Brain microvascular endothelial cell (primary cell): Measurements from ENCODE around the gene DBF4.

Experiments used
- DNase-seq: peaks from one replicate; pipeline ENCODE4 v3.0.0-alpha.2; 2020
- H3K27ac ChIP-seq: fragments of 250-450 bp; sonication (Bioruptor Pico); 2 replicates; pipeline ENCODE4 v1.5.1; 2020; ENCODE audit warnings: mild to moderate bottlenecking, moderate library complexity
- H3K27me3 ChIP-seq: fragments of 250-450 bp; sonication (Bioruptor Pico); replicated peaks from 2 replicates; pipeline ENCODE4 v1.5.1; 2020; ENCODE audit warnings: mild to moderate bottlenecking
- H3K36me3 ChIP-seq: fragments of 250-450 bp; sonication (Bioruptor Pico); replicated peaks from 2 replicates; pipeline ENCODE4 v1.5.1; 2020; ENCODE audit warnings: mild to moderate bottlenecking
- H3K4me3 ChIP-seq: 2 replicates; pipeline ENCODE4 v1.5.1; 2011; ENCODE audit warnings: low read depth, mild to moderate bottlenecking, control low read depth, low read length, moderate library complexity
- in situ Hi-C: cut with HindIII; loops from 2 replicates; pipeline ENCODE4 v1.10.0; 2017; ENCODE audit warnings: low sequenced_read_pairs, low pct_ligation_motif_present
- TF ChIP-seq, protein P1 (sequence below): IDR thresholded peaks from 2 replicates; pipeline ENCODE4 v1.5.1; 2011; ENCODE audit warnings: low read depth, mild to moderate bottlenecking, moderate library complexity, low read length, control low read depth, inconsistent platforms; ENCODE audit errors: missing control alignments

DBF4 gene

DNA sequence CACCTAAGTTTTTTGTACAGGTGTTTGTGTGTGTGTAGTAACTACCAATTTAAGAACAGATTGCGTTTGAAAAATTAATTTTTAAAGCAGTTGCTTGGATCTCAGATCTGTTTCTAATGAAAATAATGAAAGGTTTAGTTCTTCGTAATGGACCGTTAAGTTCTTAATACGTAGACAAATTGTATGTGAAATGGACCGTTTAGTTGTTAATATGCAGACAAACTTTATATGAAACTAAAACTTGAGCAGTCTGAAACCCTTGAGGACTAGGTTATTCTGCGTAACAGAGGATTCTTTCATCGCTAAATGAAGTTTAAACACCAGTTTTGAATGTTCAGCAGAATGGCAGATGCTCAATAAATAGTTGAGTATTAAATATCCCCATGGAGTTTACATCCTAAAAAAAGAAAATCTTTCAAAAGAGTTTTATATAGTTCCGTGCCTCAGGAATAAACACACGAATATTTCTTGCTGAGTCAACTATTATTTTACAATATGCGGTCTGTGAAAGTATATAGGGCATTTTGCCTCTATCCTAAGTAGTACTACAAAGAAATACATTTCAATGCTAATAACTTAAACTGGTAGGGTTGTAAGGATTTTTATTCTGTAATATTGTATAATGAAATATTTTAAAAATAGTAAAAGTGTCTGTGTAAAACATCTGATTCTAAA, 1.2 kb downstream of the DBF4 start:
- Histone ChIP-seq H3K27me3 (no peaks in the 10 kb centered on the region), H3K36me3 (no peaks in the 10 kb centered on the region), H3K27ac (peak overlapping the region; percentile 70), H3K4me3 (peak overlapping the region; percentile 85)
- in situ Hi-C loops: no loop called here
- TF ChIP-seq, protein P1, sequence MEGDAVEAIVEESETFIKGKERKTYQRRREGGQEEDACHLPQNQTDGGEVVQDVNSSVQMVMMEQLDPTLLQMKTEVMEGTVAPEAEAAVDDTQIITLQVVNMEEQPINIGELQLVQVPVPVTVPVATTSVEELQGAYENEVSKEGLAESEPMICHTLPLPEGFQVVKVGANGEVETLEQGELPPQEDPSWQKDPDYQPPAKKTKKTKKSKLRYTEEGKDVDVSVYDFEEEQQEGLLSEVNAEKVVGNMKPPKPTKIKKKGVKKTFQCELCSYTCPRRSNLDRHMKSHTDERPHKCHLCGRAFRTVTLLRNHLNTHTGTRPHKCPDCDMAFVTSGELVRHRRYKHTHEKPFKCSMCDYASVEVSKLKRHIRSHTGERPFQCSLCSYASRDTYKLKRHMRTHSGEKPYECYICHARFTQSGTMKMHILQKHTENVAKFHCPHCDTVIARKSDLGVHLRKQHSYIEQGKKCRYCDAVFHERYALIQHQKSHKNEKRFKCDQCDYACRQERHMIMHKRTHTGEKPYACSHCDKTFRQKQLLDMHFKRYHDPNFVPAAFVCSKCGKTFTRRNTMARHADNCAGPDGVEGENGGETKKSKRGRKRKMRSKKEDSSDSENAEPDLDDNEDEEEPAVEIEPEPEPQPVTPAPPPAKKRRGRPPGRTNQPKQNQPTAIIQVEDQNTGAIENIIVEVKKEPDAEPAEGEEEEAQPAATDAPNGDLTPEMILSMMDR: no peak
- DNase-seq: no peak

DNA sequence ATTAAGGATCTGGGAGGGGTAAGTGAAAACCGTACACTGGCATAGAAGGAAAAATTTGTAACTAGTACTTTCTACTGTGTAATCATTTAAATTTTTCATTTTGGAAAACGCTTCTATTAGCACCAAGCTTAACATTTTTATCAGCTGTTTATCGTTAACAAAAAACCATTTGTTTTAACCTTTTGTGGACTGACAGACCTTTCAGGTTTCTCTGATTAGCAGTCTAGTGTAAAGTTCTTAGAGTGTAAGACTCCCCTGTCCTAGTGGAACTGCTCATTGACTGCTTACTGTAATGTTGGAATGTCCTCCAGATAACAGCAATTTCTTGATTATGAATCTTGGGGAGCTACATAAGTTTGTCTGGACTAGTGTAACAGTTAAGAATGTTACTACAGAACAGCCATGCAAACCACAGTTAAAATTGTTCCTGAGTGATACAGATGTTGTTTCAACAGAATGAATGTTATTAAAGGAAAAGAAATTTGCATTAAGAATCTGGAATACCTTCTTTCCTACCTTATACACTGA, 2.0 kb downstream of the DBF4 start:
- no peak for DNase-seq
- H3K27ac ChIP-seq: peak overlapping the region; percentile 18

DNA sequence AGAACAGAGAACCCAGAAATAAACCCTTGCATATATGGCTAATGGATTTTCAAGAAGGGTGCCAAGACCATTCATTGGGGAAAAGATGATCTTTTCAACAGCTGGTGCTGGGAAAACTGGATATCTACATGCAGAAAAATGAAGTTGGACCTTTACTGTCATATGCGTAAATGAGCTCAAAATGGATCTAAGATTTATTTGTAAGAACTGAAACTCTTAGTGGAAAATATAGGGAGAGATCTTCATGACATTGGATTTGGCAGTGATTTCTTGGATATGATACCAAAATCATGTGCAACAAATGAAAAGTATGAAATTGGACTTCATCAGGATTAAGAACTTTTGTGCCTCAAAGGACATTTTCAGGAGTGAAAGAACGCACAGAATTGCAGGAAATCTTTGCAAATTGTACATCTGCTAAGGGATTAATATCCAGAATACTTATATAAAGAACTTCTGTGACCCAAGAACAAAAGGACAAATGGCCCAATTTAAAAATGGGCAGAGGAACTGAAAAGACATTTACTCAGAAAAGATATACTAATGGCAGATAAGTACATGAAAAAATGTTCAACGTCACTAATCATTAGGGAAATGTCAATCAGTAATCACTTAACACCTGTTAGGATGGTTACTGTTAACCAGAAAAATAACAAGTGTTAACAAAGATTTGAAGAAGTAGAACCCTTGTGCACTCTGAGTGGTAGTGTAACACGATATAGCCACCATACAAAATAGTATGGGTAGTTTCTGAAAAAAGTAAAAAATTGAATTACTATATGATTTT, 6.1 kb downstream of the DBF4 start:
- H3K27ac ChIP-seq: no peak overlapping the region
- in situ Hi-C loops: no loop called here
- no peaks in the 10 kb centered on the region for H3K27me3 ChIP-seq
- H3K4me3 ChIP-seq: no peak overlapping the region
- TF ChIP-seq, protein P1: no peak
- no peak for DNase-seq
- peaks cover 6% of the 10 kb centered on the region for H3K36me3 ChIP-seq

More for the DNA sequence above, 2.0 kb downstream of the DBF4 start:
- TF ChIP-seq, protein P1: no peak
- Histone ChIP-seq H3K36me3 (no peaks in the 10 kb centered on the region), H3K4me3 (peak overlapping the region; percentile 85), H3K27me3 (no peaks in the 10 kb centered on the region)
- in situ Hi-C loops: no loop called here

DNA sequence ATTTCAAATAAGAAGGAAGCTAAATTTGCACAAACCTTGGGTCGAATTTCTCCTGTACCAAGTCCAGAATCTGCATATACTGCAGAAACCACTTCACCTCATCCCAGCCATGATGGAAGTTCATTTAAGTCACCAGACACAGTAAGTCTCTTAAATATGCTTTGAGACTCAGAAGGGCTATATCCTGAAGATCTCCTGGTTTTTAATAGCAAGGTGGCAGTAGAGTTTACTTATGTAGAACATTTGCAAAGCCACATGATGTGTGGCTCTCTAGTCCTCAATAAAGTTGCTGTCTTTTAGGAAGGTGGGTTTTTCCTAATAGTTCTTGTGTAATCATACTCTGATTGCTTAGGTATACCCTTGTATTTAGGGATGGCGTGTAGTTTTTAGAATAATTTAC, 8.7 kb downstream of the DBF4 start:
- Histone ChIP-seq H3K36me3 (peaks cover 6% of the 10 kb centered on the region), H3K27me3 (no peaks in the 10 kb centered on the region), H3K27ac (no peak overlapping the region), H3K4me3 (no peak overlapping the region)
- TF ChIP-seq, protein P1: no peak
- DNase-seq: no peak
- in situ Hi-C loops: no loop called here

DNA sequence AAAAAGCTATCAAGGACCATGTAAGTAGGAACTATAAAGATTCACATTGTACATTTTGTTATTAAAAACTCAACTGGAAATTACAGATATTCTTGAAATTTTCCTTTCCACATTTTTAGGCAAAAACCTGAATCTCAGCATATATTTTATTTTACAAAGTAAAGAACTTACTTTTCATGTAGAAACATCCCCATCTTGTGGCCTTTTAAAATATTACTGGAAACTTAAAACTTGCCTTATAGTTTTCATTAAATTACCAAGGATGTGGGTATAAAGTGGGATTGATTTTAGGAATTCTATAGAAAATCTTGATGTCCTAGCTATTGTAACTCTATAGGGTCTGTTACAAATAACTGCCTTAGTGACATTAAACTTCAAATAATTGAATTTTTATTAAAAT, 10.6 kb downstream of the DBF4 start:
- Histone ChIP-seq H3K36me3 (peaks cover 6% of the 10 kb centered on the region), H3K27me3 (no peaks in the 10 kb centered on the region), H3K27ac (no peak overlapping the region), H3K4me3 (no peak overlapping the region)
- DNase-seq: no peak
- in situ Hi-C loops: no loop called here
- TF ChIP-seq, protein P1: no peak
